ENCODE measurements around the gene FNDC3B.

FNDC3B gene

DNA sequence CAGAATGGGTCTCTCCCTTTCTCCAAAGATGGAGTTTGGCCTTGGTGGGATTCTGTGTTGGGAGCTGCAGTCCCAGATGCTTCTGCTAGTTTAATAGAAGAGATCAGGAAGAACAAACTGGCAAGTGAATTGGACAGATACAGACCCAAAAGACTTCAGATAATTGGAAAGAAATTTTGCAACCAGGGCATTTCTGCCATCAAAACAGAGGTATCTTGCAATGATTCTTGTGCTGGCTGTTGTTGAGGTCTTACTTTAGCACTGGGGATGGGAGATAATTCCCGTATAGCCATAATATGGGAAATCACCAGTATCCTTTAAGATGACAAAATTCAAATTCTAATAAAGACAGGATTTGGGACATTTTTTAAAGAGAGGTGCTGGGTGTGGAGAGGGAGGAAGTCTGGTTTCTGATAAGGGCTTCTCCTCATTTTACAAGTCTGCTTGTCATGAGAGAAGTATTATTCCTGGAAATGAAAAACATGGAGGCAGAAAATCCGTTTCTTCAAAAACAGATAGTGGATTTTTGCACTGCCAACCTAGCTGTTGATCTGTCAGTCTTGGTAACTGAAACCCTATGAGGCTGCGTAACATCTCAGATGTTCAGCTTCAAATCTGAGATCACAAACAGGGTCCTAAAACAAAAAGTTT is 40.1 kb downstream of the FNDC3B start:
- Histone ChIP-seq H3K9ac (ENCODE audit: low read depth, low read length, poor library complexity, severe bottlenecking) (no peak overlapping the region), H4K20me1 (ENCODE audit: insufficient read depth, low read length, poor library complexity, severe bottlenecking) (peaks cover 3% of the 10 kb centered on the region), H2AFZ (ENCODE audit: low read length) (no peak overlapping the region), H3K4me3 (ENCODE audit: low read length, poor library complexity, severe bottlenecking) (no peak overlapping the region), H3K27me3 (ENCODE audit: insufficient read depth, low read length, poor library complexity, severe bottlenecking) (no peaks in the 10 kb centered on the region), H3K9me2 (replicated peaks; ENCODE audit: low read depth, low read length) (no peaks in the 10 kb centered on the region), H3F3A (ENCODE audit: low read depth) (no peaks in the 10 kb centered on the region), H3K36me3 (ENCODE audit: insufficient read depth, low read length) (no peaks in the 10 kb centered on the region), H3K79me2 (ENCODE audit: insufficient read depth, low read length) (peaks cover 12% of the 10 kb centered on the region; the same call in 1 of the 2 replicates), H3K4me2 (ENCODE audit: low read depth, low read length, poor library complexity, severe bottlenecking) (no peak overlapping the region), H3K4me1 (ENCODE audit: insufficient read depth, low read length, poor library complexity, severe bottlenecking) (no peaks in the 10 kb centered on the region), H3K9me3 (ENCODE audit: insufficient read depth, low read depth, low read length) (no peaks in the 10 kb centered on the region)
- no peak for TF ChIP-seq EZH2phosphoT487 (IDR thresholded peaks at IDR 0.05; ENCODE audit: borderline replicate concordance)
- TF ChIP-seq, protein P1, sequence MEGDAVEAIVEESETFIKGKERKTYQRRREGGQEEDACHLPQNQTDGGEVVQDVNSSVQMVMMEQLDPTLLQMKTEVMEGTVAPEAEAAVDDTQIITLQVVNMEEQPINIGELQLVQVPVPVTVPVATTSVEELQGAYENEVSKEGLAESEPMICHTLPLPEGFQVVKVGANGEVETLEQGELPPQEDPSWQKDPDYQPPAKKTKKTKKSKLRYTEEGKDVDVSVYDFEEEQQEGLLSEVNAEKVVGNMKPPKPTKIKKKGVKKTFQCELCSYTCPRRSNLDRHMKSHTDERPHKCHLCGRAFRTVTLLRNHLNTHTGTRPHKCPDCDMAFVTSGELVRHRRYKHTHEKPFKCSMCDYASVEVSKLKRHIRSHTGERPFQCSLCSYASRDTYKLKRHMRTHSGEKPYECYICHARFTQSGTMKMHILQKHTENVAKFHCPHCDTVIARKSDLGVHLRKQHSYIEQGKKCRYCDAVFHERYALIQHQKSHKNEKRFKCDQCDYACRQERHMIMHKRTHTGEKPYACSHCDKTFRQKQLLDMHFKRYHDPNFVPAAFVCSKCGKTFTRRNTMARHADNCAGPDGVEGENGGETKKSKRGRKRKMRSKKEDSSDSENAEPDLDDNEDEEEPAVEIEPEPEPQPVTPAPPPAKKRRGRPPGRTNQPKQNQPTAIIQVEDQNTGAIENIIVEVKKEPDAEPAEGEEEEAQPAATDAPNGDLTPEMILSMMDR (conservative IDR thresholded peaks at IDR 0.05; ENCODE audit: low read length), result no peak

GRCh38 chr3:172080503-172080902 is 41.1 kb downstream of the FNDC3B start:
- H3K4me3 ChIP-seq (ENCODE audit: low read length, poor library complexity, severe bottlenecking), result no peak overlapping the region
- no peak for TF ChIP-seq EZH2phosphoT487 (IDR thresholded peaks at IDR 0.05; ENCODE audit: borderline replicate concordance)
- TF ChIP-seq, protein P1 (conservative IDR thresholded peaks at IDR 0.05; ENCODE audit: low read length), result no peak
- H3F3A ChIP-seq (ENCODE audit: low read depth), result no peaks in the 10 kb centered on the region
- H3K79me2 ChIP-seq (ENCODE audit: insufficient read depth, low read length), result peaks cover 5% of the 10 kb centered on the region; the same call in 1 of the 2 replicates
- no peak overlapping the region for H3K9ac ChIP-seq (ENCODE audit: low read depth, low read length, poor library complexity, severe bottlenecking)
- no peaks in the 10 kb centered on the region for H3K4me1 ChIP-seq (ENCODE audit: insufficient read depth, low read length, poor library complexity, severe bottlenecking)
- H2AFZ ChIP-seq (ENCODE audit: low read length), result no peak overlapping the region
- no peaks in the 10 kb centered on the region for H3K9me2 ChIP-seq (replicated peaks; ENCODE audit: low read depth, low read length)
- no peaks in the 10 kb centered on the region for H3K27me3 ChIP-seq (ENCODE audit: insufficient read depth, low read length, poor library complexity, severe bottlenecking)
- H3K4me2 ChIP-seq (ENCODE audit: low read depth, low read length, poor library complexity, severe bottlenecking), result no peak overlapping the region
- no peaks in the 10 kb centered on the region for H3K36me3 ChIP-seq (ENCODE audit: insufficient read depth, low read length)
- no peaks in the 10 kb centered on the region for H3K9me3 ChIP-seq (ENCODE audit: insufficient read depth, low read depth, low read length)
- H4K20me1 ChIP-seq (ENCODE audit: insufficient read depth, low read length, poor library complexity, severe bottlenecking), result peaks cover 3% of the 10 kb centered on the region

- Histone ChIP-seq H3K27me3 (ENCODE audit: insufficient read depth, low read length, poor library complexity, severe bottlenecking) (no peaks in the 10 kb centered on the region), H4K20me1 (ENCODE audit: insufficient read depth, low read length, poor library complexity, severe bottlenecking) (peaks cover 3% of the 10 kb centered on the region), H3F3A (ENCODE audit: low read depth) (no peaks in the 10 kb centered on the region), H3K9me2 (replicated peaks; ENCODE audit: low read depth, low read length) (no peaks in the 10 kb centered on the region), H3K4me3 (ENCODE audit: low read length, poor library complexity, severe bottlenecking) (no peak overlapping the region), H2AFZ (ENCODE audit: low read length) (no peak overlapping the region), H3K36me3 (ENCODE audit: insufficient read depth, low read length) (no peaks in the 10 kb centered on the region), H3K9ac (ENCODE audit: low read depth, low read length, poor library complexity, severe bottlenecking) (no peak overlapping the region), H3K4me2 (ENCODE audit: low read depth, low read length, poor library complexity, severe bottlenecking) (no peak overlapping the region), H3K4me1 (ENCODE audit: insufficient read depth, low read length, poor library complexity, severe bottlenecking) (peaks cover under 1% of the 10 kb centered on the region), H3K79me2 (ENCODE audit: insufficient read depth, low read length) (peaks cover 2% of the 10 kb centered on the region; the same call in 1 of the 2 replicates), H3K9me3 (ENCODE audit: insufficient read depth, low read depth, low read length) (no peaks in the 10 kb centered on the region)
- TF ChIP-seq, protein P1 (conservative IDR thresholded peaks at IDR 0.05; ENCODE audit: low read length), result no peak
- no peak for TF ChIP-seq EZH2phosphoT487 (IDR thresholded peaks at IDR 0.05; ENCODE audit: borderline replicate concordance)
Observed at GRCh38 chr3:172082269-172082668, 42.9 kb downstream of the FNDC3B start.

Data from Loucy (cell line).